Measurements from ENCODE around the gene PNLIP. TPM values are rescaled to one million over a fixed set of nuclear protein-coding genes. Genes with fewer than 3 reads are reported as not detected.

The PNLIP gene
- total and polyA plus RNA-seq, 12 donors: 0.16 to 2.2 (median 0.90) TPM; not detected in 4

DNA sequence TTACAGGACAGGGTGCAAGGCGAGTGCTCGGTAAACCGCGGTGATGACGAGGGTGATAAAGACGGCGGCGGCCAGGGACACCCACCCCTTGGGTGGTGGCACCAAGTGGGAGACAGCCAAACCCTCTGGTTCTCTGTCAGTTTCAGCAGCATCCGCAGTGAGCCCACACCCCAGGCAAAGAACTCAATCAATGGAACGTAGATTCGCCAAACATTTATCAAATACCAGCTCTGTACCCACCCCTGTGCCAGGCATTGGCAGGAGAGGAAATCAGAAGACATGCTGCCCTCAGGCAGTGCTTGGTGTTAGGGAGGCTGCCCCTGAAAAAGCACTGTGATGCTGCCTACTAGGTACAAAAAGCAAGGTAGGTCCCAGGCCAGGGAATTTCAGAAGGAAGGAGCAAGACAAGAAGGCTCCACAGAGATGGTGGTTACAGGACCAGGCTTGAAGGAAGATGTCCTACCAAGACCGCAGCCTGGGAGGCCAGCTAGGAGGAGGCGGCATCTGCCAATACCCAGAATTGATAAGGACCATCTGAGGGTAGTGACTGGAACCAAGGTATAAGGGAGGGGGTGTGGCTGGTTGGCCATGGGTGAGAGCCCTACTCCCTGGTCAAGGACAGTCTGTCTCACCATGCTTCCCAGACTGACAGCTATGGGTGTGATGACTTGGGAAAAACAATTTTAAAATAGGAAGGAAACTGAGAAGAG lies 64.9 kb downstream of the PNLIP start:
- WGBS, 4 donors: 93 to 94% (median 94%) methylated on average over 13 of the region's 13 CpGs
- Histone ChIP-seq H3K36me3 (replicated peaks in 1 of 2) (no peaks in the 10 kb centered on the region), H3K27ac (no peak overlapping the region), H3K27me3 (no peaks in the 10 kb centered on the region), H3K4me1 (replicated peaks in 1 of 2) (no peaks in the 10 kb centered on the region), H3K4me3 (no peak overlapping the region), H3K9me3 (replicated peaks in 1 of 3) (no peaks in the 10 kb centered on the region)
- TF ChIP-seq, protein P1, sequence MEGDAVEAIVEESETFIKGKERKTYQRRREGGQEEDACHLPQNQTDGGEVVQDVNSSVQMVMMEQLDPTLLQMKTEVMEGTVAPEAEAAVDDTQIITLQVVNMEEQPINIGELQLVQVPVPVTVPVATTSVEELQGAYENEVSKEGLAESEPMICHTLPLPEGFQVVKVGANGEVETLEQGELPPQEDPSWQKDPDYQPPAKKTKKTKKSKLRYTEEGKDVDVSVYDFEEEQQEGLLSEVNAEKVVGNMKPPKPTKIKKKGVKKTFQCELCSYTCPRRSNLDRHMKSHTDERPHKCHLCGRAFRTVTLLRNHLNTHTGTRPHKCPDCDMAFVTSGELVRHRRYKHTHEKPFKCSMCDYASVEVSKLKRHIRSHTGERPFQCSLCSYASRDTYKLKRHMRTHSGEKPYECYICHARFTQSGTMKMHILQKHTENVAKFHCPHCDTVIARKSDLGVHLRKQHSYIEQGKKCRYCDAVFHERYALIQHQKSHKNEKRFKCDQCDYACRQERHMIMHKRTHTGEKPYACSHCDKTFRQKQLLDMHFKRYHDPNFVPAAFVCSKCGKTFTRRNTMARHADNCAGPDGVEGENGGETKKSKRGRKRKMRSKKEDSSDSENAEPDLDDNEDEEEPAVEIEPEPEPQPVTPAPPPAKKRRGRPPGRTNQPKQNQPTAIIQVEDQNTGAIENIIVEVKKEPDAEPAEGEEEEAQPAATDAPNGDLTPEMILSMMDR (IDR thresholded peaks at IDR 0.05): no peak
- TF ChIP-seq POLR2A (IDR thresholded peaks at IDR 0.05): no peak
- intact Hi-C loops (cut with DNase I): no loop called here
- DNase-seq: no peak

DNA sequence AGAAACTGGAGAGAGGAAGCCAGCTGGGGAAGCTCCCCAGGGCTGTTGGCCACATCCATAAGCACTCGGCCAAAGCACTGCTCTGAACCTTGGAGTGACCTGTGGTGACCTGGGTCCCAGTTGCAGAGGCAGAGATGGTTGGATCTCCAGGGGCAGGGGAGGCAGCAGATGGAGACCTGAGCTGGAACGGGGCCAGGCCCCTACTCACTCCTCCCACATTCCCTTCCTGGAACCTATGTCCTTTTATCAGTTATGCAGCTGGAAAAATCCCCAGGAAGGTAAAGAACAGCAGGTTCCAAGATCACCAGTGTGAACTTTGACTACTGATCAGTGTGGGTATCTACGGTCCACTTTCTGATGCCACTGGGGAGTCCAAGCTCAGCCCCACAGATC lies 65.4 kb downstream of the PNLIP start:
- Histone ChIP-seq H3K4me1 (replicated peaks in 1 of 2) (no peaks in the 10 kb centered on the region), H3K27me3 (no peaks in the 10 kb centered on the region), H3K27ac (no peak overlapping the region), H3K36me3 (replicated peaks in 1 of 2) (no peaks in the 10 kb centered on the region), H3K9me3 (replicated peaks in 1 of 3) (no peaks in the 10 kb centered on the region), H3K4me3 (no peak overlapping the region)
- WGBS, 4 donors: 68 to 82% (median 81%) methylated on average over 2 to 3 of the region's 3 CpGs
- DNase-seq: no peak
- TF ChIP-seq POLR2A (IDR thresholded peaks at IDR 0.05): no peak
- TF ChIP-seq, protein P1 (IDR thresholded peaks at IDR 0.05): no peak
- intact Hi-C loops (cut with DNase I): no loop called here

DNA sequence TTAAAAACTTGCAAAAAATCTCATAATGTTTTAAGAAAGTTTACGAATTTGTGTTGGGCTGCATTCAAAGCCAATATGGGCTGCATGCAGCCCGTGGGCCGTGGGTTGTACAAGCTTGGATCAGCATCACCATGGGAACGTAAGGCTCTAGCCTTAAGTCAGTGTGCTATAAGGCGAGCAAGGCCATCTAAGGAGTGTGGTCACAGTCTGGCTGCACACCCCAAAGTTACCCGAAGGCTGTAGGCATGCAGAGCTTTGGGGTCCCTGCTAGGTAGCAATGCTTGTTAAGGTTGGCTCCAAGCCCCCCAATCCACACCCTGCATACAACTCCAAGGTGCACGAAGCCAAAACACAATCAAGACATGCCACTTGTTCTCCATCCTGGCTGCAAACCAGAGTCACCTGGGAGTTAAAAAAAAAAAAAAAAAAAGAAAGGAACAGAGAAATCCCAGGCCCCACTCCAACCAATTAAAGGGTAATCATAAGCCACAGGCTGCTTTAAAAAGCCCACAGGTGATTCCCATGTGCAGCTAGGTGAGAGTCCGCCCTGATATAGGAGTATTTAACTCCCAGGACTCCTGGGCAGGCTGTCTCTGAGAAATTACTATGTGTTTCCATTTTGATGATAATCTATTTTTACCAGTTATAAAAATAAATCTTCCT lies 66.5 kb downstream of the PNLIP start:
- H3K9me3 ChIP-seq (replicated peaks in 1 of 3): no peaks in the 10 kb centered on the region
- no peak overlapping the region for H3K27ac ChIP-seq
- WGBS, 4 donors: 84 to 96% (median 93%) methylated on average over 8 of the region's 8 CpGs
- no peaks in the 10 kb centered on the region for H3K27me3 ChIP-seq
- TF ChIP-seq POLR2A (IDR thresholded peaks at IDR 0.05): no peak
- TF ChIP-seq, protein P1 (IDR thresholded peaks at IDR 0.05): no peak
- intact Hi-C loops (cut with DNase I): no loop called here
- no peaks in the 10 kb centered on the region for H3K4me1 ChIP-seq (replicated peaks in 1 of 2)
- no peak overlapping the region for H3K4me3 ChIP-seq
- no peaks in the 10 kb centered on the region for H3K36me3 ChIP-seq (replicated peaks in 1 of 2)
- DNase-seq: no peak

DNA sequence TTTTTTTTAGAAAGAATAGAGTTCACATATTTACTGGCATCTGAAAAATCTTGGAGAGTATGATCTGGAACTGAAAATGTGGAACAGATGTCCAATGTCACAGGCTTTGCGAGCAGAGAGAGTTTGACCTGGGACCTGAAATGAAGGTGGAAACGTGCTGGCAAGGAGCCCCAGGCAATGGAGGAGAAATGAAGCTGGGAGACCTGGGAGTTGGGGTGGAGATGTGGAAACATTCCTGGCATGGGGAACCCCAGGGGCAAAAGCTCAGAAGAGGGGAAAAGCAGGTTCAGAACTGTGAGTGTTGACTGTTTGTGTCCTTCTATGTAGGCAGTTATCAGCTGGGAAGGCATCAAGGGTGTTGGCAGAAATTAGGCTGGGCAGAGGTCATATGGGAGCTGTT lies 67.7 kb downstream of the PNLIP start:
- intact Hi-C loops (cut with DNase I): no loop called here
- 75 to 87% (median 81%) methylated on average over 2 of the region's 2 CpGs for WGBS, 4 donors

More for the DNA sequence above, 67.7 kb downstream of the PNLIP start:
- H3K27me3 ChIP-seq: no peaks in the 10 kb centered on the region
- no peaks in the 10 kb centered on the region for H3K36me3 ChIP-seq (replicated peaks in 1 of 2)
- no peaks in the 10 kb centered on the region for H3K9me3 ChIP-seq (replicated peaks in 1 of 3)
- no peak overlapping the region for H3K4me3 ChIP-seq
- no peaks in the 10 kb centered on the region for H3K4me1 ChIP-seq (replicated peaks in 1 of 2)
- TF ChIP-seq POLR2A (IDR thresholded peaks at IDR 0.05): no peak
- TF ChIP-seq, protein P1 (IDR thresholded peaks at IDR 0.05): no peak
- H3K27ac ChIP-seq: no peak overlapping the region
- DNase-seq: no peak

Measured in adrenal gland (tissue), 12 donors.